ENCODE data around the gene RPL13A. TPM values are rescaled to one million over a fixed set of nuclear protein-coding genes. Genes with fewer than 3 reads are reported as not detected.

The RPL13A gene
- total RNA-seq, 3 donors from 2014 or later: 4,599 to 4,940 (median 4,852) TPM

- Mint-ChIP-seq H3K36me3 (ENCODE audit: insufficient read depth) (no peaks in the 10 kb centered on the region), H3K9me3 (no peaks in the 10 kb centered on the region), H3K27me3 (ENCODE audit: low read depth) (no peaks in the 10 kb centered on the region), H3K4me3 (peak overlapping the region; percentile 78), H3K4me1 (ENCODE audit: low read depth) (peaks cover 21% of the 10 kb centered on the region)
- DNase-seq (no peak), ATAC-seq (no peak)
Measured at GRCh38 chr19:49528211-49528771, 40.9 kb downstream of the RPL13A start.

- Mint-ChIP-seq H3K4me1 (ENCODE audit: low read depth) (peaks cover 35% of the 10 kb centered on the region), H3K4me3 (no peak overlapping the region), H3K36me3 (ENCODE audit: insufficient read depth) (no peaks in the 10 kb centered on the region), H3K27me3 (ENCODE audit: low read depth) (no peaks in the 10 kb centered on the region), H3K9me3 (no peaks in the 10 kb centered on the region)
- ATAC-seq: no peak
- no peak for DNase-seq
Measured at GRCh38 chr19:49530708-49531107, 43.3 kb downstream of the RPL13A start.

- H3K36me3 Mint-ChIP-seq (ENCODE audit: insufficient read depth): no peaks in the 10 kb centered on the region
- H3K4me3 Mint-ChIP-seq: peak overlapping the region; percentile 79
- ATAC-seq: peak; percentile 90 to 91
- H3K9me3 Mint-ChIP-seq: no peaks in the 10 kb centered on the region
- peak; percentile 82 for DNase-seq
- peaks cover 21% of the 10 kb centered on the region for H3K4me1 Mint-ChIP-seq (ENCODE audit: low read depth)
- H3K27me3 Mint-ChIP-seq (ENCODE audit: low read depth): no peaks in the 10 kb centered on the region
Measured at GRCh38 chr19:49533551-49534488, 46.4 kb downstream of the RPL13A start.

GRCh38 chr19:49534632-49535385, 47.4 kb downstream of the RPL13A start:
- DNase-seq (no peak), ATAC-seq (no peak)
- no peaks in the 10 kb centered on the region for H3K27me3 Mint-ChIP-seq (ENCODE audit: low read depth)
- H3K9me3 Mint-ChIP-seq: no peaks in the 10 kb centered on the region
- H3K4me3 Mint-ChIP-seq: peak overlapping the region; percentile 79
- peaks cover 21% of the 10 kb centered on the region for H3K4me1 Mint-ChIP-seq (ENCODE audit: low read depth)
- no peaks in the 10 kb centered on the region for H3K36me3 Mint-ChIP-seq (ENCODE audit: insufficient read depth)

GRCh38 chr19:49536921-49537462, 49.6 kb downstream of the RPL13A start:
- no peaks in the 10 kb centered on the region for H3K9me3 Mint-ChIP-seq
- DNase-seq (no peak), ATAC-seq (no peak)
- no peaks in the 10 kb centered on the region for H3K27me3 Mint-ChIP-seq (ENCODE audit: low read depth)
- H3K4me3 Mint-ChIP-seq: no peak overlapping the region
- no peaks in the 10 kb centered on the region for H3K36me3 Mint-ChIP-seq (ENCODE audit: insufficient read depth)
- H3K4me1 Mint-ChIP-seq (ENCODE audit: low read depth): peaks cover 23% of the 10 kb centered on the region

DNA sequence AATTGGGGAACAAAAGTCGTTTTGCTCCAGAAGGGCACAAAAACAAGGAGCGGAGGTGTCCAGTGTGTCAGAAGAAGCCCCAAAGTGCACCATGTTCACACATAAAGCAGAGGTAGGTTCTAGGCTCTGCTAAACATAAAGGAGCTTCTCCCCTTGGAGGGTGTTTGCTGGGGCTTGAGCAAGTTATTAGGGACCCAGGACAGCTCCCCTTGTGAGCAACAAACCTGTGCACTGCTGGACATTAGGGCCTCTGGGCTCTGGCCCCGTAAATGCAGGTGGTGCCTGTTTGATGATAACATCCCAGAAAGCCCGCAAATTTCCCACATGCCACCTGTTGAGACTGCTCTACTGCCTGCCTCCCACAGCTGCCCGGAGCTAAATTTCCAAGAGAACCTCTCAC, 51.2 kb downstream of the RPL13A start:
- ATAC-seq (no peak), DNase-seq (no peak)
- H3K4me3 Mint-ChIP-seq: no peak overlapping the region
- no peaks in the 10 kb centered on the region for H3K9me3 Mint-ChIP-seq
- no peaks in the 10 kb centered on the region for H3K27me3 Mint-ChIP-seq (ENCODE audit: low read depth)
- peaks cover 16% of the 10 kb centered on the region for H3K4me1 Mint-ChIP-seq (ENCODE audit: low read depth)
- H3K36me3 Mint-ChIP-seq (ENCODE audit: insufficient read depth): no peaks in the 10 kb centered on the region

GRCh38 chr19:49539192-49539952, 52.0 kb downstream of the RPL13A start:
- Mint-ChIP-seq H3K4me1 (ENCODE audit: low read depth) (peaks cover 19% of the 10 kb centered on the region), H3K27me3 (ENCODE audit: low read depth) (no peaks in the 10 kb centered on the region), H3K4me3 (no peak overlapping the region), H3K9me3 (no peaks in the 10 kb centered on the region), H3K36me3 (ENCODE audit: insufficient read depth) (no peaks in the 10 kb centered on the region)
- no peak for ATAC-seq
- no peak for DNase-seq

Other genes with a start within 250 kb of the RPL13A start
- under 1 TPM; 0.20 to 0.92 (median 0.29) TPM for gene SLC6A16, start 162.4 kb upstream of the RPL13A start, total RNA-seq
- 100 to 1,000 TPM in 2 of 3 donors, 10 to 100 TPM in 1; 99.6 to 116 (median 106) TPM for gene CD37, start 152.2 kb upstream of the RPL13A start, total RNA-seq
- under 1 TPM in 2 of 3 donors, not detected in 1; 0.16 to 0.33 TPM for gene TEAD2, start 125.2 kb upstream of the RPL13A start, total RNA-seq
- gene DKKL1, start 123.7 kb upstream of the RPL13A start, total RNA-seq: not detected
- gene KASH5, start 99.4 kb upstream of the RPL13A start, total RNA-seq: under 1 TPM; 0.24 to 0.48 (median 0.27) TPM
- gene PTH2, start 64.2 kb upstream of the RPL13A start, total RNA-seq: not detected
- gene GFY, start 62.2 kb upstream of the RPL13A start, total RNA-seq: not detected
- under 1 TPM in 2 of 3 donors, not detected in 1; 0.08 to 0.13 TPM for gene SLC17A7, start 46.1 kb upstream of the RPL13A start, total RNA-seq
- 100 to 1,000 TPM in 2 of 3 donors, 10 to 100 TPM in 1; 95.0 to 105 (median 105) TPM for gene PIH1D1, start 35.8 kb upstream of the RPL13A start, total RNA-seq
- 10 to 100 TPM; 35.4 to 42.9 (median 35.8) TPM for gene ALDH16A1, start 34.4 kb upstream of the RPL13A start, total RNA-seq
- gene FLT3LG, start 13.4 kb upstream of the RPL13A start, total RNA-seq: 10 to 100 TPM; 52.3 to 64.8 (median 56.9) TPM
- 1,000 to 10,000 TPM; 2,890 to 3,149 (median 2,904) TPM for gene RPS11, start 8.8 kb downstream of the RPL13A start, total RNA-seq
- gene FCGRT, start 25.1 kb downstream of the RPL13A start, total RNA-seq: 1 to 10 TPM; 5.8 to 9.5 (median 8.9) TPM
- 1 to 10 TPM; 2.4 to 4.0 (median 3.5) TPM for gene RCN3, start 40.4 kb downstream of the RPL13A start, total RNA-seq
- 10 to 100 TPM; 86.0 to 89.6 (median 87.0) TPM for gene NOSIP, start 92.9 kb downstream of the RPL13A start, total RNA-seq
- 1 to 10 TPM; 1.0 to 1.4 (median 1.3) TPM for gene PRRG2, start 93.7 kb downstream of the RPL13A start, total RNA-seq
- gene PRR12, start 103.6 kb downstream of the RPL13A start, total RNA-seq: 10 to 100 TPM; 28.0 to 33.1 (median 28.7) TPM
- gene RRAS, start 152.5 kb downstream of the RPL13A start, total RNA-seq: 1 to 10 TPM; 2.3 to 3.8 (median 3.5) TPM
- gene SCAF1, start 154.6 kb downstream of the RPL13A start, total RNA-seq: 10 to 100 TPM; 81.7 to 82.9 (median 82.5) TPM
- gene IRF3, start 178.2 kb downstream of the RPL13A start, total RNA-seq: 100 to 1,000 TPM; 140 to 160 (median 148) TPM
- 10 to 100 TPM; 64.6 to 71.2 (median 71.1) TPM for gene BCL2L12, start 178.3 kb downstream of the RPL13A start, total RNA-seq
- 100 to 1,000 TPM; 692 to 815 (median 725) TPM for gene PRMT1, start 189.7 kb downstream of the RPL13A start, total RNA-seq
- gene ADM5, start 202.0 kb downstream of the RPL13A start, total RNA-seq: 10 to 100 TPM; 16.3 to 20.8 (median 17.2) TPM
- 1 to 10 TPM in 1 of 3 donors, under 1 TPM in 2; 0.60 to 1.2 (median 0.95) TPM for gene CPT1C, start 203.5 kb downstream of the RPL13A start, total RNA-seq

Measured in activated T-cell treated with anti-CD3 and anti-CD28 coated beads, Interleukin-2, amount 50 U/mL, for 4 hours (primary cell).